HG03432 (cell line): Measurements from ENCODE around the gene ERV3-1.
"Not testable (repeated sequence)": the region's sequence is repeated elsewhere in the genome, so short reads cannot be mapped to it uniquely, and the experiment has no call there.

ENCODE experiments used
- ATAC-seq: cut with Tn5 transposase; IDR thresholded peaks from one replicate; pipeline ENCODE4 v1.9.1; 2021; ENCODE audit warnings: mild to moderate bottlenecking, moderate library complexity; ENCODE audit not compliant: unreplicated experiment

ERV3-1 gene

DNA sequence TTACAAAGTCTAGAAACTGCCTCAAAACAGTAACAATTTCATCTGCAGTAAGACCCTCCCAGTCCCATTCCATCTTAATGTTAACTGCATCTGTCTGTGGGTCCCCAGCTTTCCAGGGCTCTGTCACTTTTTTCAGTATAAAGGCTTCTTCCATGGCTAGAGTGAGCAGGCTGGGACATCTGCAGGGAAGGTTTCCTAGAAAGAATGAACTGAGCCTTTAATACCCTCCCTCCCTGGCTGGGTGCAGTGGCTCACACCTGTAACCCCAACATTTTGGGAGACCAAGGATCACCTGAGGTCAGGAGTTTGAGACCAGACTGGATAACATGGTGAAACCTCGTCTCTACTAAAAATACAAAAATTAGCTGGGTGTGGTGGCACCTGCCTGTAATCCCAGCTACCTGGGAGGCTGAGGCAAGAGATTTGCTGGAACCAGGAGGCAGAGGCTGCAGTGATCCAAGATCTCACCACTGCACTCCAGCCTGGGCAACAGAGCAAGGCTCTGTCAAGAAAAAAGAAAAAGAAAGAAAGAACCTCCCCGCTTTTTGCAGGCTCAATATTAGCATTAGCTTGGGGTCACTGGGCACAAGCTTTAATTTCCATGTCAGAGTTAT lies 3.4 kb downstream of the ERV3-1 start:
- no peak for ATAC-seq

DNA sequence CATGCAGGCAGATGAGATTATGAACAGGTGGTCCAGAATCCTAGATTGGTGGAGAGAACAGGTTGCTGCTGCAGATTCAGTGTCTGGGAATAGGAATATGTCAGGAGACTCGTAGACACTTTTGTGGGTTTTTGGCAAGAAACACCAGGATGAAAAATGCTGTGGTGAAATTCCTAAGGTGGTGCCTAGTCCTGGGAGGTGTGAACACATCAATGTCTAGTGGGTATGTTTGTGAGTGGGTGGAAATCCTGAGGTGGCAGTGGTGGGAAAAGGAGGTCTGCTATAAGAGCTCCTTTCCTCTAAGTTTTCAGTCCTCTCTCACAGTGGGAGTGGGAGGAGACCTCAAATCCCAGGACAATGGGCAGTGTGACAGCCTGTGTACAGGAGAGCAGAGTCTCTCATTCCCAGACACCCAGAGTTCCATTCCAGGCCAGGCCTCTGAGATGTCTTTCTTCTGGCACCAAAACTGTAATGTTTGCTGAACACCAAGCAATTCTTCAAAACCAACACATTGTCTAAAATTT lies 5.1 kb downstream of the ERV3-1 start:
- ATAC-seq, result no peak

DNA sequence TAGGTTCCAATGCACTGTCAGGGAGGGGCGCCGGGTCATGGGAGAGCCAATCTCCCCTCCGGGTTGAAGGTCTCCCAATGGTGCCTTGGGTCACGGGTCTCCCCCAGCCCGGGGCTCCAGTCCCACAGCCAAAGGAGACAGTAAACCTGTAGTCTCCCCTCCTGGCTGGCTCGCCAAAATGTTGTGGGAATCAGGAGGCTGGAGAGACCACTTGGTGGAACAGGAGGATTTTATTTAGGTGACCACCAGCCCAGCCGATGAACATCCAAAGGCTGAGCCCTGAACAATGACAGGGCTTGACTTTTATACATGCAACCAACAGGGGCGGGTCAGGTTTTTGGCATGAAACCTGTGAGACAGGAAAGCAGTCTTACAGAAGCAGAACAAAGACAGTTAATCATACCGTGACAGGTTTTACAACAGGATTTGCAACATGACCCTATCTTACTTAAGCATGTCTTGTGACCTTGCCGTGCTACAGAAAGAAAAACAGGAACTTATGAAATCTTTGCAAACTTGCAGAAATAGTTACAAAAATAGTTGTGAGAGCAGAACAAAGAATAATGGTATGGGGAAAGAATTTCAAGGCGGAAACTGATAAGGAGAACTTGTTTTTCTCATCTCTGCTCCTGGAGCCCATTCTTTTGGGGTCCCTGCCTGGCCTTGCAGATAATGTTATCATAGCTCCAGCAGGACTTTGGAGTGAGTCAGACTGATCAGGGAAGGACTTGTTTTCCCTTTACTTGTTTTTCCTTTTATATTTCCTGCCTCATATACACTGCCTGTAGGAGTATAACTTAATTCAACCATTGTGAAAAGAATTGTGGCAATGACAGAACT lies 7.1 kb downstream of the ERV3-1 start:
- ATAC-seq, result peak; percentile 85

DNA sequence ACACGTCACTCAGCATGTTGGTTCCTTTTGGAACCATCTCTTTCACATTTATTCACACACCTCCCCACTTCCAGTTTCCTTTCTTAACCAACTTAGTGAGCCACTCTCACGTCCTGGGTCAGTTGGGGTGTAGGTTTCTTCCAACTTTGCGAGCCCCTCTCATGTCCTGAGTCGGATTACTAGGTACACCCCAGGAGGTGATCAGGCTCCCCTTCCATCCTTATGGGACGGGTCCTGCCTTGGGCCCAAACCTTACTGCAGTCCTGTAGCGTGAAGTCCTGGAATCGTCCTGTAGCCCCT lies 7.7 kb downstream of the ERV3-1 start:
- ATAC-seq, result no peak

DNA sequence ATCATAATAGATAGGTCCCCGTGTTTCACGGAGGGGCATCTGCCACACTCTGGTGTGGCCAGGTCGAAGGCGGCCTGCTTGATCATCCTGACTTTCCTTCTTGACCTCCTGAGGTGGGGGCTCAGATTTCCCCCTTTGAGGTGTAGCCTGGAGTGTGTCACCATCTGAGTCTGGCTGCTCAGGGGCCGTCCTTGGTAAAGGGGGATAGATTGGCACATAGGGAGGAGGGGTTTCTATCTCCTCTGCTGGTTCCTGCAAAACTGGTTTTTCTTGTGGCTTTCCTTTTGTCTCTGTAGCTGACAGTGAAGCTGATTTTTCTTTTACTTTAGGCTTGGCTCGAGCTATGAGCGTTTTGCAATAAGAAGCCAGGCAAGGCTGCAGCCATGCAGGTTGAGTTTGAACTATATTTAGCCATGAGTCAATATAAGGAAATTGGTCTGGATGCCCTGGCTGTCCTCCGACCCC lies 8.5 kb downstream of the ERV3-1 start:
- no peak for ATAC-seq

DNA sequence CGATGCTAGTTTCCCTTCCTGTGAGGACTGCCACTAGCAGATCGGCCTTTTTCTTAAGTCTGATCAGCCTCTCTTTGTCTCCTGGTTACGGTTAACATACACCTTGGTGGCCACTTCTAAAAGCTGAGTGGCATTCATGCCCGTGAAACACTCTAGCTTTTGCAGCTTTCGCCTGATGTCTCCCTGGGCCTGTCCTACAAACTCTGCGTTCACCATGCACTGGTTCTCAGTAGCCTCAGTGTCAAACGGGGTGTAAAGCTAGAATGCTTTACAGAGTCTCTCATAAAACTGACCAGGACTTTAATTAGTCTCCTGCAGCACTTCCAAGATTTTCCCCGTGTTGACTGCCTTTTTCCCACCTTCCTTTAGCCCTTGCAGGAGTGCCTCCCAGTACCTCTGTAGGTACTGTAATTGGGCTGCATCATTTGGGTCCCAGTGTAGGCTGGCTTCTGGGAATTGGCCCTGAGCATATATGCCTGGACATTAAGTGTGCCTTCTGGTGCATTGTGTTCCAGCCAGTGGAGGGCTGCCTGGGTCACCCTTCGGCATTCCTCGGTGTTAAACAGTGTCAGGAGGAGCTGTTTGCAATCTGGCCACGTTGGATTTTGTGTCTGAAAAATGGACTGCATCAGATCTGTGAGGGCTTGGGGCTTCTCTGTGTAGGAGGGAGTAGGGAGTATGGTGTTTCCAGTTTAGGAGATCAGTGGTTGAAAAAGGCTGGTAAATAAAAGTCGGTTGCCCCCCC lies 9.2 kb downstream of the ERV3-1 start:
- no peak for ATAC-seq

DNA sequence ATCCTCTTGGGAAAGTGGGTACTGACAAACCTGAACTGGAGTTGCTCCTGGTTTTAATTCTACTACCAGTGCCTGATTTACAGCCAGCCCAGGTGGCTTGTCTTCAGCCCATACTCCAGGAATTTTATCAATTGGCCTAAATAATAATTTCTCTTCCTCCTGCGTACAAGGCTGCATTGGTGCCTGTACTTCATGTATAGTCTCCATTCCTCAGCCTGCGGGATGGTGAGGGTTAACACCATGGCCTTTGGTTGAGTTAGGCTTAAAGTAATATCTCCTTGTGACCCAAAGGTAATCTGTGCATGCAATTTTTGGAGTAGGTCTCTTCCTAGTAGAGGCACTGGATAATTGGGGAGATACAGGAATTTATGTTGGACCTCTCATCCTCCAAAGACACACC lies 10.2 kb downstream of the ERV3-1 start:
- ATAC-seq, result no peak

DNA sequence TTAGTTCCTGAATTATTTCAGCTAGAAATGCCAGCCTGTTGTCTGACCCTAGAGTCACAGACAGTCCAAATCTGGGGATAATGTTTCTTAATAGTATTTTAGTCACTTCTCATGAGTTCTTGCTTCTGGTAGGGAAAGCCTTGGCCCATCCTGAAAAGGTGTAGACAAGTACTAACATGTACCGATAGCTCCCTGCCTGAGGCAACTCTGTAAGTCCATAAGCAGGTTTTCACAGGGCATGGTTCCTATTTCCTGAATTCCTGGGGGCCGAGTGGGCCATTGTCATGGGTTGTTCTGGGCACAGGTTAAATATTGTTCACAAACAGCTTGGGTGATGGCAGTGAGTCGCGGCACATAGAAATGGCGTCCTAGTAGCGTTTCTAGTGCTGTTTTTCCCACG lies 12.6 kb downstream of the ERV3-1 start:
- ATAC-seq, result no peak

DNA sequence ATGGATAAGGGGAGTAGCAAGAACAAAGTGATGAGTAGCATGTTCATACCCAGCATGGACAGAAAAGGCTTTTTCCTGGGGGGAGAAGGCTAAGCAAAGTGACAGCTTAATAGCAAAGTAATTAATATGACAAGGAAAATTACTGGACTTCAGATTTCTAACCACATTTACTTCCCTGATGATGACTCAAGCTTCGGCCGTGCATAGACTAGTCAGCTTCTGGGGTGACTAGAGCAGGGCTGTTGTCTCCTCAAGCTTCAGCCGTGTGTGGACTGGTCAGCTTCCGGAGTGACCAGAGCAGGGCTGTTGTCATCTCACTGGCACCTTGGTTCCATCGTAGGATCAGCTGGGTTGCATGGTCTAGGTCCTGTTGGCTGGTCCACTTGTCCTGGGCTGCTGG lies 13.5 kb downstream of the ERV3-1 start:
- ATAC-seq, result no peak

DNA sequence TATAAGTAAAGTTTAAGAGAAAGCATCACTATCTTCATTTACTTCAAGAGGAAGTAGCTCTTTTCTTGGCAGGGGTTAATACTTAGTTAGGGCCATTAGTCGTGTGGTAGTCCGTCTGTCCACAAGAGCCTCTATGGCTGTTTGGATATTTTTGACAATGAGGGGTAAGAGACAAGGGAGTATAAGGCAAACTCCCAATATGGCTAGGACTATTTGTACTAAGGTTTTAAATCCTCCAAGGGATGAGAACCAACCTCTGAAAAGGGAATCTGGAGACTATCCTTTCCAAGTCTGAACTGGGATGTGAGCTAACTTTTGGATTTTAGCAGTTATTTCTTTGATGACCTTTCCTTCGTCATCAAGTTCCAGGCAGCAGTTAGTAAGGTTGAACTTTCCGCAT lies 15.6 kb downstream of the ERV3-1 start, which contains the start of gene ZNF117:
TSS of gene ZNF117 (minus strand) at position 101 of the 400 bp plus-strand sequence.
- ATAC-seq, result no peak

DNA sequence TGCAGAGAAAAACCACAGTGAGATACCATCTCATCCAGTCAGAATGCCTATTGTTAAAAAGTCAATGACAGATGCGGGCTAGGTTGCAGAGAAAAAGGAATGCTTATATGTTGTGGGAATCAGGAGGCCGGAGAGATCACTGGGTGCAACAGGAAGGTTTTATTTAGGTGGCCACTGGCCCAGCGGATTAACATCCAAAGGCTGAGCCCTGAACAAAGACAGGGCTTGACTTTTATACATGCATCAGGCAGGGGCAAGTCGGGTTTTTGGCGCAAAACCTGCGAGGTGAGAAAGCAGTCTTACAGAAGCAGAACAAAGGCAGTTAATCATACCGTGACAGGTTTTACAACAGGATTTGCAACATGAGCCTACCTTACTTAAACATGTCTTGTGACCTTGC lies 16.3 kb downstream of the ERV3-1 start:
- no peak for ATAC-seq

DNA sequence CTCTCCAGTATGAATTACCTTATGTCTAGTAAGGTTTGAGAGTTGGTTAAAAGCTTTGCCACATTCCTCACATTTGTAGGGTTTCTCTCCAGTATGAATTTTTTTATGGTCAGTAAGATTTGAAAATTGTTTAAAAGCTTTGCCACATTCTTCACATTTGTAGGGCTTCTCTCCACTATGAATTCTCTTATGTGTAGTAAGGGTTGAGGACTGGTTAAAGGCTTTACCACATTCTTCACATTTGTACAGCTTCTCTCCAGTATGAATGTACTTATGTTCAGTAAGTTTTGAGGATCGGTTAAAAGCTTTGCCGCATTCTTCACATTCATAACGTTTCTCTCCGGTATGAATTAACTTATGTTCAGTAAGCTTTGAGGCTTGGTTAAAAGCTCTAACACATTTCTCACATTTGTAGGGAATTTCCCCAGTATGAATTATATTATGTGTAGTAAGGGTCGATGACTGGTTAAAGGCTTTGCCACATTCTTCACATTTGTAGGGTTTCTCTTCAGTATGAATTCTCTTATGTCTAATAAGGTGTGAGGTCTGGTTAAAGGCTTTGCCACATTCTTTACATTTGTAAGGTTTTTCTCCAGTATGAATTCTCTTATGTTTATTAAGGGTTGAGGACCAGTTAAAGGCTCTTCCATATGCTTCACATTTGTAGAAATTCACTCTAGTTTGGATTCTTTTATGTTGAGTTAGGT lies 27.8 kb downstream of the ERV3-1 start:
- no peak for ATAC-seq

DNA sequence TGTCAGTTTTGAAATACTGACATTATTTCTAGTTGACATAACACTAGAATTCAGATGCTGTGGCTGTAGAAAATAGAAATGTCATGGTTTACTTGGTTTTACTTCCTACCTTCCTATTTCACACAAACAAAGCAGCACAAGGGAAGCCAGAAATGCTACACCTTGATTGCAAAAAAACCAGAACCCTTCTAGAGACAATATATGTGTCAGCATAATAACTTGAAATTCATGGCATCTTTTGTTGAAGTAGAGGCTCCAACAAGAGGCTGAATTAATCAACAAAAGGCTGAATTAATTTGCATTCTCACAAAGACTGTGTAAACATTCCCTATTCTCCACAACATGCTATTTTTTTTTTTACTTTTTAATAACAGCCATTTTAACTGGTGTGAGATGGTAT lies 40.9 kb downstream of the ERV3-1 start:
- no peak for ATAC-seq

DNA sequence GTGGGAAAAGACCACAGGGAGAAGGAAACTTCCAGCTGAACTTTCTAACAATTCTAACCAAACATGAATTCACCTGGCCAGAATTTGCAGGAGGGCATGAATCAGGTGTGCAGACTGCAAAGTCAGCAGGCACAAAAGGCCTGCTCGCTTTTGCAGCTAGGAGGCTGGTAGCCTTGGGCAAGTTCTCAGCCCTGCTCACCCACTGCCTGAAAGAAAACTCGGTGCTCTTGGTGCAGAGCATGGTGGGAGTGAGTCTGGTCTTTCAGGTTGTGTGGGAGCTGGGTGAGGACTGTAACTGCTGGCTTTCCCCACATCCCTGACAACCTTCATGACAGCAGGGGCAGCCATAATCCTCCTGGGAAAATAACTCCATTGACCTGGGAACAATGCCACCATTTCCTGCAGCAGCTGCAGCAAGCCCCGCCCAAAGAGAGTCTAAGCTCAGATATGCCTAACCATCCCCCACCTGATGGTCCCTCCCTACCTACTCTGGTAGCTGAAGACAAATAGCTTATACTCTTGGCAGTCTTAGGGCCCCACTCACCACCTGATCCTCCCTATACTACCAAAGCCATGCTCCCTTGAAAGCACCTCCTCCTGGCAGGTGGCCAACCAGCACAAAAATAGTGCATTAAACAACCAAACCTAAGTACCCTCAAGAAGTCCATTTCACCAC lies 47.3 kb downstream of the ERV3-1 start:
- no peak for ATAC-seq

DNA sequence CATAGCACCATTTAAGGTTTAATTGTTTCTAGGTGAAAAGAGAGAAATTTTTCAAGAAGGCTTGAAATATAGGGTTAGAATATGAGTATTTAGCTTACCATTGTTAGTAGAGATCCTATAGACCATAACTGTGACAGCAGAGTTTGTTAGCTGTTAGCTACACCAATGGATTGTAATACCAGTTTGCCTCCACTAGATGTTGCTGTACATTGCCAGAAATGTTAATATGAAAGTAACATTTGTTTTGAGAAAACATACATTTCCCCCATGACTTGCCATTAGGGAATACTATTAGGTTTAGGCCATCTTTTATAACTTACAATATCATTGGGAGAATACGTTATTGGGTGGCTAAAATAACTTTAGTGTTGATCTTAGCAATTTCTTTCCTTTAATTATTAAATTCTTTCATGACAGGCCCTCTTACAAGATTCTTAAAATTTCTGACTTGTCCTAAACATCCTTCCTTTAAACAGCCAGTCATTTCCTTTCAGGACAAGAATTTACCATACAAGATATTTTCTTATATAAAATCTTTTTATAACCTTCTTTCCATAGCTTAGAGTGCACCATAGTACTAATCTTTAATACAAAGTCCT lies 55.1 kb downstream of the ERV3-1 start:
- peak; percentile 72 for ATAC-seq

DNA sequence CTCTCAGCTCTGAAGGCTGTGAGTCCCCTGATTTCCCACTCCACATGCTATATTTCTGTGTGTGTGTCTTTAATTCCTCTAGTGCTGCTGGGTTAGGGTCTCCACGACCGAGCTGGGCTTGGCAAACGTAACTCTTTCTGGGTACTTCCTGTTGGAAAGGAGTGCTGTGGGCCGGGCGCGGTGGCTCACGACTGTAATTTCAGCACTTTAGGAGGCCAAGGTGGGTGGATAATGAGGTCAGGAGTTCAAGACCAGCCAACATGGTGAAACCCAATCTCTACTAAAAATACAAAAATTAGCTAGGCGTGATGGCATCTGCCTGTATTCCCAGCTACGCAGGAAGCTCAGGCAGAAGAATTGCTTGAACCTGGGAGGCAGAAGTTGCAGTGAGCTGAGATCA lies 55.8 kb downstream of the ERV3-1 start:
- ATAC-seq, result not testable (repeated sequence)

DNA sequence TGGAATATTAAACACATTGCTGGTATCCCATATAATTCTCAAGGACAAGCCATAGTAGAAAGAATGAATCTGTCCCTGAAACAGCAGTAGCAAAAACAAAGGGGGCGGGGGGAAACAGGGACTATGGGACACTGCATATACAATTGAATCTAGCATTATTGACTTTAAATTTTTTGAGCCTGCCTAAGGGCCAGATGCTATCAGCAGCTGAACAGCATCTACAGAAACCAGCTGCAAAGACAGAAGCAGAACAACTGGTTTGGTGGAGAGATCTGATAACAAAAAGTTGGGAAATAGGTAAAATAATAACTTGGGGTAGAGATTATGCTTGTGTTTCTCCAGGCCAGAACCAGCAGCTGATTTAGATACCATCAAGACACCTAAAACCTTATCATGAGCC lies 57.7 kb downstream of the ERV3-1 start:
- not testable (repeated sequence) for ATAC-seq

DNA sequence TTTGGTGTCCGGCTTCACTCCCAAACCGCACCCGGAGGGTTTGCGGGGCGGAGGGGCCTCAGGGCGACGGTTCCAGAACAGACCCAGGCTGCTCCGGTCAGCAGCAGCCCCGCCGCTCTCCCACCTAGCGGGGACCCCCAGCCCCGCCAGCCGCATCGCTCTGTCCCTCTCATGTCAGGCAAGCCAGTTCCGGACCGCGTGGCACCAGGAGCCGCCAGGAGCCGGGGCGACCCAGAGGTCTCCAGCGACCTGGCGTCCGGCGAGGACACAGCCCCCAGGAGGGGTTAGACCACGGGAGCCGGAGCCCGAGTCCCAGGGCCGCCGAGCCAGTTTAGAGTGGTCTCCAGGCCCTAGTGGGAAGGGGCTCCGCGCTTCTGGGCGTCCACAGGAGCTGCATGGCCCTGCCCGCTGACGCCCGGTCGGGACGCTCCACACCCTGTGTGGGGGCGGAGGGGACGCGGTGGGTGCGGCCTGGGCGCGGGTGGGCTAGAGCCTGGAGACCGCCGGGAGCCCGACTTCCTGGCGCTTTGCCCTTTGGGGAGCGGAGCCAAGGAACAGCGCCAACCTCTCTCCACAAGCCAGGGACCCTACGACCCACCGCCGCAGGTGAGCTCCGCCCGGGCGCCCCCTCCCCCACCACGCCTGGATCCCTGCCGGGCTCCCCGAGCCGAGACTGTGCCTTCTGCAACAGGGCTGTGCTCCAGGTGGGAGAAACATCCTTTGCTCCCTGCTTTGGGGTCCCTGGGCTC lies 59.1 kb downstream of the ERV3-1 start:
- no peak for ATAC-seq

DNA sequence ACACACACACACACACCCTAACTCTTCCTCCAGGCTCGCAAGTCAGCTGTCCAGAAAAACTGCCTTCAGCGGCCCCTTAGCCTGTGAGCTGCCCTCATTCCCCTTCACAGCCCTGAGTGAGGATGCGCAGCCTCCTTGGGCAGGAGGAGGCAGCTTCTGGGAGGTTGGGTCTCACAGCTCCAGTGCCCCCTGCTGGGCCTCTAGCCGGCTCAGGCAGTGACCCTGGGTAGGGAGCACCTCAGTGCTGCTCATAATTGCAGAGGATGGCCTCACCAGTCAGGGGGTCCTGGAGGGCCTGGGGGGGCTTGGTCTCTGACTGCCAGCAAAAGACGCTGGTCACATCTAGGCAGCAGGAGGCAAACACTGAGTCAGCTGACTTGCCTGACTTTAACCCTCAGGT lies 59.7 kb downstream of the ERV3-1 start:
- ATAC-seq, result no peak
